B cell (primary cell): ENCODE data around the gene NOS3. TPM values are rescaled to one million over a fixed set of nuclear protein-coding genes. Genes with fewer than 3 reads are reported as not detected.

Source experiments
- ATAC-seq: fragments of 200-7000 bp; cut with Tn5 transposase; one replicate; pipeline ENCODE4 v1.10.0; 2021; ENCODE audit warnings: low read depth, mild to moderate bottlenecking, moderate number of reproducible peaks, moderate library complexity
- CTCF ChIA-PET: fragments of 350-600 bp; sonication (Branson Sonifier 250); formaldehyde crosslinking; loops from one replicate; lab custom pipeline; 2021; ENCODE audit warnings: antibody characterized with exemption, inconsistent platforms; lab: Charles Lee
- POLR2A ChIA-PET: fragments of 350-600 bp; sonication (Branson Sonifier 250); formaldehyde crosslinking; loops from one replicate; lab custom pipeline; 2021; ENCODE audit warnings: antibody characterized with exemption; lab: Charles Lee
- DNase-seq: peaks from one replicate; pipeline ENCODE4 v3.0.0; 2013
- H2AFZ ChIP-seq: 2 replicates; pipeline ENCODE4 v1.6.1; 2012; ENCODE audit warnings: mild to moderate bottlenecking, low read depth, low read length; ENCODE audit not compliant: insufficient read depth, poor library complexity, severe bottlenecking
- H3K27ac ChIP-seq, 2 donors: 1 replicate in 1 of 2; 2 replicates in 1 of 2; pipeline ENCODE4 v1.5.1; 2012 to 2013; ENCODE audit warnings: low read length in 2 of 2, mild to moderate bottlenecking in 2 of 2, moderate library complexity in 1 of 2
- H3K27me3 ChIP-seq, 4 experiments: fragments of 200-600 bp in 1 of 4; sonication (generic) in 1 of 4; replicated peaks in 1 of 4; 1 replicate in 2 of 4; 2 replicates in 2 of 4; pipeline versions ENCODE4 v1.6.1 to v1.7.0; 2013 to 2016; ENCODE audit warnings: low read length in 3 of 4, mild to moderate bottlenecking in 2 of 4, mixed read lengths in 1 of 4, moderate library complexity in 1 of 4; ENCODE audit not compliant: insufficient read depth in 4 of 4, control insufficient read depth in 3 of 4; ENCODE audit errors: control extremely low read depth in 1 of 4
- H3K36me3 ChIP-seq, 2 experiments: replicated peaks in 1 of 2; 1 replicate in 1 of 2; 2 replicates in 1 of 2; pipeline versions ENCODE4 v1.6.1 to v1.7.1; 2013; ENCODE audit warnings: low read length in 1 of 2; ENCODE audit not compliant: insufficient read depth in 2 of 2, control insufficient read depth in 1 of 2; ENCODE audit errors: control extremely low read depth in 1 of 2, extremely low read depth in 1 of 2
- H3K4me1 ChIP-seq, 2 donors: fragments of 200-600 bp in 1 of 2; sonication (generic) in 1 of 2; 1 replicate in 1 of 2; 2 replicates in 1 of 2; pipeline versions ENCODE4 v1.5.1 to v1.6.1; 2013 to 2017; ENCODE audit warnings: low read length in 2 of 2; ENCODE audit not compliant: control insufficient read depth in 2 of 2, insufficient read depth in 2 of 2
- H3K4me2 ChIP-seq: replicated peaks from 2 replicates; pipeline ENCODE3; 2012; ENCODE audit warnings: mild to moderate bottlenecking, low read depth, low read length; ENCODE audit not compliant: poor library complexity, severe bottlenecking
- H3K4me3 ChIP-seq, 5 experiments: fragments of 200-600 bp in 1 of 5; sonication (generic) in 1 of 5; 1 replicate in 3 of 5; 2 replicates in 2 of 5; pipeline versions ENCODE4 v1.5.1 to v1.7.0; 2011 to 2016; ENCODE audit warnings: low read length in 4 of 5, mild to moderate bottlenecking in 4 of 5, low read depth in 2 of 5, control low read depth in 1 of 5, moderate library complexity in 1 of 5; ENCODE audit not compliant: insufficient read depth in 1 of 5; ENCODE audit errors: control extremely low read depth in 1 of 5, extremely low read depth in 1 of 5
- H3K79me2 ChIP-seq: fragments of 200-600 bp; sonication (generic); one replicate; pipeline ENCODE4 v1.6.0; 2016; ENCODE audit warnings: low read length; ENCODE audit not compliant: control insufficient read depth, insufficient read depth
- H3K9ac ChIP-seq: fragments of 200-600 bp; sonication (generic); 2 replicates; pipeline ENCODE4 v1.6.1; 2017; ENCODE audit warnings: mild to moderate bottlenecking, low read length, moderate library complexity
- H3K9me3 ChIP-seq, 3 donors: one replicate each; pipeline versions ENCODE4 v1.6.1 to v1.7.1; 2013; ENCODE audit warnings: low read length in 2 of 3; ENCODE audit not compliant: control insufficient read depth in 2 of 3, insufficient read depth in 1 of 3; ENCODE audit errors: control extremely low read depth in 1 of 3
- H4K20me1 ChIP-seq: 2 replicates; pipeline ENCODE4 v1.6.0; 2012; ENCODE audit warnings: mild to moderate bottlenecking, low read length; ENCODE audit not compliant: insufficient read depth, control insufficient read depth, poor library complexity, severe bottlenecking
- H3K27ac Mint-ChIP-seq: one replicate; pipeline ENCODE4 v1.8.0; 2021; ENCODE audit warnings: mixed read lengths
- H3K27me3 Mint-ChIP-seq: one replicate; pipeline ENCODE4 v1.8.0; 2021; ENCODE audit warnings: mixed read lengths
- H3K4me1 Mint-ChIP-seq: one replicate; pipeline ENCODE4 v1.8.0; 2021; ENCODE audit warnings: mixed read lengths
- H3K4me3 Mint-ChIP-seq: one replicate; pipeline ENCODE4 v1.8.0; 2021; ENCODE audit warnings: mixed read lengths
- H3K9me3 Mint-ChIP-seq: one replicate; pipeline ENCODE4 v1.8.0; 2022; ENCODE audit warnings: mixed read lengths; ENCODE audit not compliant: insufficient read depth
- CTCF ChIP-seq: fragments of 200-600 bp; IDR thresholded peaks from one replicate; pipeline ENCODE4 v1.8.0; 2022; ENCODE audit warnings: antibody characterized with exemption, mild to moderate bottlenecking
- EZH2 ChIP-seq: IDR thresholded peaks from 2 replicates; pipeline ENCODE4 v1.6.1; 2012; ENCODE audit warnings: borderline replicate concordance, low read depth, mild to moderate bottlenecking, moderate library complexity, low read length; ENCODE audit not compliant: insufficient read depth, poor library complexity, severe bottlenecking
- WGBS: methylation state at CpG from one replicate; pipeline ENCODE4 v1.1.5; 2013; ENCODE audit warnings: missing lambda C conversion rate; ENCODE audit not compliant: insufficient coverage; 5-methylcytosine and 5-hydroxymethylcytosine counted together
- intact Hi-C: fragments of 100-400 bp; cut with micrococcal nuclease; formaldehyde crosslinking; loops from one replicate; pipeline ENCODE4 v1.10.0; 2022
- polyA plus RNA-seq: library from polyadenylated mRNA; depleted of rRNA; stranded (reverse); fragments of >200 nt; gene quantifications from 2 replicates; pipeline ENCODE4 v1.2.3, GENCODE V29; 2012
- total RNA-seq, 2 donors: library from RNA; stranded (reverse); fragments of 120-200 nt in 1 of 2; gene quantifications; 1 replicate in 1 of 2; 2 replicates in 1 of 2; pipeline versions ENCODE4 v1.2.3 to v1.2.4, GENCODE V29; 2013 to 2022

Gene NOS3
- total and polyA plus RNA-seq, 2 donors (not counting 1 experiment from before 2014, with no cell fraction given), result 0.39 to 0.54 TPM

- Histone ChIP-seq H3K4me3 (no peak overlapping the region), H3K79me2 (no peaks in the 10 kb centered on the region), H3K4me1 (peaks cover 22% of the 10 kb centered on the region in 2 donors), H3K36me3 (no peaks in the 10 kb centered on the region), H3K27me3 (peaks cover 0 to 51% (median 21%) of the 10 kb centered on the region in 4 experiments), H3K9me3 (peaks cover 0 to 13% (median 0%) of the 10 kb centered on the region in 3 donors), H3K9ac (no peak overlapping the region), H3K27ac (no peak overlapping the region), H3K4me2 (no peak overlapping the region), H2AFZ (no peak overlapping the region), H4K20me1 (no peaks in the 10 kb centered on the region)
- no peak overlapping the region for H3K27ac Mint-ChIP-seq
- ChIA-PET POLR2A (interaction anchor here (0.6 kb wide), 1 partner anchor 318 kb away, joined by 3 read pairs; no protein-coding TSS in a partner anchor), CTCF (interaction anchor here (2.0 to 3.9 kb wide), 4 partner anchors 9 to 122 kb away, joined by 6 to 25 read pairs (median 15); partner anchors contain the start of gene ABCB8)
- intact Hi-C loops, result loop anchor here (10.0 kb wide), 1 partner anchor 655 kb away; the partner anchor contains the start of gene REPIN1
- H3K4me1 Mint-ChIP-seq, result peaks cover 29% of the 10 kb centered on the region
- DNase-seq (no peak), ATAC-seq (no peak)
- peaks cover 38% of the 10 kb centered on the region for H3K27me3 Mint-ChIP-seq
- no peaks in the 10 kb centered on the region for H3K9me3 Mint-ChIP-seq
- peak overlapping the region; percentile 71 for H3K4me3 Mint-ChIP-seq
- TF ChIP-seq EZH2 (no peak), CTCF (no peak)
- no CpG with 5 or more reads among the region's 7 CpGs for WGBS
Observed at GRCh38 chr7:151020231-151020630, 29.4 kb downstream of the NOS3 start.

- H3K9ac ChIP-seq, result no peak overlapping the region
- H3K27me3 ChIP-seq, result peaks cover 0 to 61% (median 27%) of the 10 kb centered on the region in 4 experiments
- no peaks in the 10 kb centered on the region for H3K9me3 Mint-ChIP-seq
- WGBS, result 87% methylated on average over 3 of the region's 10 CpGs
- TF ChIP-seq EZH2 (no peak), CTCF (no peak)
- ATAC-seq, result no peak
- no peak overlapping the region for H3K4me3 ChIP-seq
- H3K4me3 Mint-ChIP-seq, result no peak overlapping the region
- H3K27ac Mint-ChIP-seq, result no peak overlapping the region
- peaks cover 37% of the 10 kb centered on the region for H3K27me3 Mint-ChIP-seq
- POLR2A ChIA-PET, result no interaction called here
- CTCF ChIA-PET, result interaction anchor here (1.8 kb wide), 1 partner anchor 9 kb away, joined by 5 read pairs; no protein-coding TSS in a partner anchor
- no peaks in the 10 kb centered on the region for H3K79me2 ChIP-seq
- H3K4me1 ChIP-seq, result peaks cover 20% of the 10 kb centered on the region in 2 donors
- no peaks in the 10 kb centered on the region for H3K36me3 ChIP-seq
- H3K27ac ChIP-seq, result no peak overlapping the region
- no peak for DNase-seq
- H4K20me1 ChIP-seq, result no peaks in the 10 kb centered on the region
- peaks cover 0 to 6% (median 0%) of the 10 kb centered on the region in 3 donors for H3K9me3 ChIP-seq
- H2AFZ ChIP-seq, result no peak overlapping the region
- H3K4me2 ChIP-seq, result no peak overlapping the region
- intact Hi-C loops, result loop anchor here (10.0 kb wide), 1 partner anchor 658 kb away; the partner anchor contains the start of gene REPIN1
- H3K4me1 Mint-ChIP-seq, result peaks cover 26% of the 10 kb centered on the region
Observed at GRCh38 chr7:151023232-151023631, 32.4 kb downstream of the NOS3 start.
